NCI-H1417 treated with DMSO at 0.1 percent for 48 hours (cell line): ENCODE measurements around the gene OPN1MW3.
"Not testable (repeated sequence)": the region's sequence is repeated elsewhere in the genome, so short reads cannot be mapped to it uniquely, and the experiment has no call there.

Experiments used
- DNase-seq: peaks from one replicate; lab custom pipeline; 2025; lab: John Stamatoyannopoulos, UW

The OPN1MW3 gene

DNA sequence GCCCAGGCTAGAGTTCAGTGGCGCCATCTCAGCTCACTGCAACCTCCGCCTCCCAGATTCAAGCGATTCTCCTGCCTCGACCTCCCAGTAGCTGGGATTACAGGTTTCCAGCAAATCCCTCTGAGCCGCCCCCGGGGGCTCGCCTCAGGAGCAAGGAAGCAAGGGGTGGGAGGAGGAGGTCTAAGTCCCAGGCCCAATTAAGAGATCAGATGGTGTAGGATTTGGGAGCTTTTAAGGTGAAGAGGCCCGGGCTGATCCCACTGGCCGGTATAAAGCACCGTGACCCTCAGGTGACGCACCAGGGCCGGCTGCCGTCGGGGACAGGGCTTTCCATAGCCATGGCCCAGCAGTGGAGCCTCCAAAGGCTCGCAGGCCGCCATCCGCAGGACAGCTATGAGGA lies at the start of gene OPN1MW3:
OPN1MW3 (plus strand) TSS at position 301 of the 400 bp plus-strand sequence; CDS start at position 339, 38 bp downstream.
- not testable (repeated sequence) for DNase-seq

DNA sequence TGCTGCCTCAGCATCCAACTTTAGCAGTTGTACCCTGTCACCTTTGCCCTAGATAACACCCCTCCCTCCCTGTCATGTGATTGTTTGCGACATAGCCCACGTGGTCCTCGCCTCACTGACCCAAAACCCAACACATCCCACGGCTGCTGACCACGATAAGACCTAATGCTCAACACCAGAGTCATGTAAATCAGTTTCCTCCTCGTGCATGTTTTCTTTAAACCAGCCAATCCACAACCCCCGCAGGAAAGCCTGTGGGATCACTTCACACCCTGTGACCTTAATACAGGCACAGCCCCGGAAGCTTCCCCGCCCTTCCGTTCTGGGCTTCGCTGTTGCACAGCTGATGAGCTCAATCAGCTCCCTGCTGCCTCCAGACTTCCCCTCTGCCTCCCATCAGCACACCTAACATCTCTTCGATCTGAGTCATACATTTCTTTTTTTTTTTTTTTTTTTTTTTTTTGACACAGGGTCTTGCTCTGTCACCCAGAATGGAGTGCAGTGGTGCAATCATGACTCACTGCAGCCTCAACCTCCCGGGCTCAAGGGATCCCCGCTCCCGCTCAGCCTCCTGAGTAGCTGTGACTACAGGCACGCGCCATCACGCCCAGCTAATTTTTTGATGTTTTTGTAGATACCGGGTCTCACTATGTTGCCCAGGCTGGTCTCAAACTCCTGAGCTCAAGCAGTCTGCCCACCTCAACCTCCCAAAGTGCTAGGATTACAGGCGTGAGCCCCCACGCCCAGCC lies 47.5 kb upstream of the OPN1MW3 start:
- DNase-seq: not testable (repeated sequence)

DNA sequence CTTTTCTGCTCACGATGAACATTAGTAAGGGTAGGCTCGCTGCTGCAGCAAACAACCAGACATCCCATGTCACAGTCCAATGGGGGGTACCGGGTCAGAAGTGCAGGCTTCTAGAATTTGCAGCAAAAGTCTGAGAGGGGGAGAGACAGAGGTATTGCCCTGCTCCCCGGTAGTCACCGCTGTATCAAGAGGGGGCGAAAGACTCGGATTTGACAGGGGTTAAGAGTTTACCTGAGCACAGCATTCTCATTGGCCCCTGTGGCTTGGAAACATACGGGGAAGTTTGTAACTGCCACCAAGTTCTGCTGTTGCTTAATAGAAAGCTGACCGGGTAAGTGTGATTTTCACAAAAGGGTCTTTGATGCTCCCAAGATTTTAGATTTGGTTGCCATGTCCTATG lies 46.3 kb upstream of the OPN1MW3 start:
- not testable (repeated sequence) for DNase-seq

DNA sequence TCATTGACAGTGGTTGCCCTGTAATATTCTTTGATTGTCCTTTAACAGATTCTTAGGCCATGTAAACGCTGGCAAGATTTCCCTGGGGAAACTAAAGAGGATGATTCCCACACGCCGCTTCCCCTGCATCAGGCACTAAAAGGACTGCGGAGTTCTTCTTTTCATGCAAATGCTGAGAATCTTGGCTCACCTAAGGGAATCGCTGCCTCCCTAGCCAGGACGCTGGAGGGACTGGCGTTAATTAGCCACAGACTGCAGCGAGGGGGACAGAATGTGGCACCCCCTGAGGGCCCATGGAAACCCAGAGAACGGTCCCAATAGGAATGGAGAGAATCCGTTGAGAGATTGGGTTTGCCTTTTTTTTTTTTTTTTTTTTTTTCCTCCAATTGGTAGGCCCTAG lies 45.9 kb upstream of the OPN1MW3 start:
- DNase-seq: not testable (repeated sequence)

DNA sequence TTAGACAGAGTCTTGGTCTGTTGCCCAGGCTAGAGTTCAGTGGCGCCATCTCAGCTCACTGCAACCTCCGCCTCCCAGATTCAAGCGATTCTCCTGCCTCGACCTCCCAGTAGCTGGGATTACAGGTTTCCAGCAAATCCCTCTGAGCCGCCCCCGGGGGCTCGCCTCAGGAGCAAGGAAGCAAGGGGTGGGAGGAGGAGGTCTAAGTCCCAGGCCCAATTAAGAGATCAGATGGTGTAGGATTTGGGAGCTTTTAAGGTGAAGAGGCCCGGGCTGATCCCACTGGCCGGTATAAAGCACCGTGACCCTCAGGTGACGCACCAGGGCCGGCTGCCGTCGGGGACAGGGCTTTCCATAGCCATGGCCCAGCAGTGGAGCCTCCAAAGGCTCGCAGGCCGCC lies 37.9 kb upstream of the OPN1MW3 start, which contains the start of gene OPN1MW2:
OPN1MW2 (plus strand) TSS at position 301 of the 400 bp plus-strand sequence; CDS start at position 361, 60 bp downstream.
- DNase-seq: not testable (repeated sequence)

DNA sequence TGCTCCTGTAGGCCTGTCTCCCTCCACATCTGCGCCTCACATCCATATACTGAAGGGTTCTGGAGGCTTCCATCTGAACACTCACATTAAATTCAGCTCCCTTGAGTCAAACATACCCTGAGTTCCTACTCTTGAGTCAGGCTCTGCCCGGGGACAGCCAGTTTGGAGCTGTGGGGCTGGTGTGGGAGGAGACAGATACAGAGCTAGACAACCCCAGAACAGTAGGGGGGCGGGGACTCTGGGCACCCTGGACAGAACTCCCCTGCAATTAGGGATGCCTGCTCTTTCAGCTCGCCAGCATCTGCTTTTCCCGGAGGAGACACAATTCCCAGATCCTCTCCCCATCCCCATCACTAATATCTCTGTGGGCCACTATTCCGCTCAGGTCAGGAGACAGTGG lies 32.1 kb upstream of the OPN1MW3 start:
- not testable (repeated sequence) for DNase-seq

DNA sequence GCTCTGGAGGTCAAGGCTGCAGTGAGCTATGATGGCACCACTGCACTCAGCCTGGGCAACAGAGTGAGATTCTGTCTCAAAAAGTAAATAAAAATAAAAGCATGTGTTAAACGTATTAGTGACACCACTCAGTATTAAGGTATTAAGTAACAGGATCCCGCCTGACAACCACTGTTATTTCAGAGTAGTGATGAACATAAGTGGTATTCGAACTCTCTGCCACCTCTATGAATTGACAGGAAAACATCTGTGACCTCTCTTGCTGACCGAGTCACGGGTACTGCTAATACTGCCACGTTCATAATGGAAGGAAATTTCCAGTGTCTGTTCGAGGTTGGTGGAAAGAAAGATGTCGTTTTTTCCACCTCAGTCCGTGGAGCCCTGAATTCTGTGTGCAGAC lies 30.7 kb upstream of the OPN1MW3 start:
- DNase-seq: not testable (repeated sequence)

DNA sequence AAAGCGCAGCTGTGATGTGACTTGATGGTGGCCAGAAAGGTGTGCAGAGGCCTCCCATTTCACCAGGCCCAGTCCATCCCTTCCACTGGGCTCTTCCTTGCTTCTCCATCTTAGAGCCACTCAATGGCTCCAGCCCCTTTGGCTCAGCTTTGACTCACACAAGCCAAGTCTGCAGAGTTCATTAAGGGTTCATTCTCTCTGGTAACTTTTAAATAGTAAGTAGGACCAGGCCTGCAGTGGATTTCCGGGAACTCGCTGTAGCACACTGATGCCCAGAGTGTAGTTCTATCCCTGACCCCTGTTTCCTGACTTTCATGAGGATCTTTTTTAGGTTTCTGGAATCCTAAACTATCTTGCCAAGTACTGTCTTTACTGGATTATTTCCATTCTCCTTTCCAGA lies 25.9 kb upstream of the OPN1MW3 start:
- DNase-seq: not testable (repeated sequence)

DNA sequence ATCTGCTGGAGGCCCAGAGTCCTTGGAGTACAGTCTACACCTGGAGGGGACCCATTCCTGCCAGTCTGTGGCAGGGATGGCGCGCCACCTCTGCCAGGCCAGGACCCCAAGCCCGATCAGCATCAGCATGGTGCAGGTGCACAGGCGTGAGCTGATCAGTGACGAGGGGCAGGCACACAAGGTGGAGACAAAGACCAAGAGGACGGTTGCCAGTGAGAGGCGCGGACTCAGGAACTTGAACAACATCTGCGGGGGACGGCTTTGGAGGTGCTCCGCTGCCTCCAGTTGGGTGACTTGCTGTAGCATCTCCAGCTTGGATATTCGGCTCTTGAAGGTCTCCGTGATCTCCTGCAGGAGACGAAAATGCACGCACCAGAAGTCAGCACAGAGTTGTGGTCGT lies 23.8 kb upstream of the OPN1MW3 start:
- not testable (repeated sequence) for DNase-seq

DNA sequence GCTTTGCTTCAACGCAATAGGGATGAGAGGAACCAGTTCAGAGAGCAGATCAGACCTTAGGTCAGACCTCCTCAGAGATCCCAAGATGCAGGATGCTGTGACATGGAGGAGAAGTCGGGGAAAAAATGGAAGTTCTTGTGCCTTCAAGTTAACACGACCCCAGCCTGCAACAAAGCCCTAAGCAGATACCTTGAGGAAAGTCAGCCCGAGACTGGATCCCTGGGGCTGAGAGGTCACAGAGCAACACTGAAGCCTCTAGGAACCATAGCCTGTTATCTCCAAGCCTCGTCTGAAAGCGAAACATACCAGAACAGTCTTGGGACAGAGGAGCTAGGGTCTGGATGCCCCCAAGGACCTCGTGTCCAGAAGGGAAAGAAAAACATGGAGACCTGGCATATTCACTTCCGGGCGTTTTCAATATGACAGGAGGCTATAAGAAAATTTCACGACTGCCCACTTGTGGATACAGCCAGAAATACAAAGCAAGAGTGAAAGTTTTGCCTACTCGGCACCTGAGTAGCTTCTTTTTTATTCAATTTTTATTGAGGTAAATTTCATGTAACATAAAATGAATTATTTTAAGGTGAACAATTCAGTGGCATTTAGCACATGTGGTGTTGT lies 18.3 kb upstream of the OPN1MW3 start:
- not testable (repeated sequence) for DNase-seq

DNA sequence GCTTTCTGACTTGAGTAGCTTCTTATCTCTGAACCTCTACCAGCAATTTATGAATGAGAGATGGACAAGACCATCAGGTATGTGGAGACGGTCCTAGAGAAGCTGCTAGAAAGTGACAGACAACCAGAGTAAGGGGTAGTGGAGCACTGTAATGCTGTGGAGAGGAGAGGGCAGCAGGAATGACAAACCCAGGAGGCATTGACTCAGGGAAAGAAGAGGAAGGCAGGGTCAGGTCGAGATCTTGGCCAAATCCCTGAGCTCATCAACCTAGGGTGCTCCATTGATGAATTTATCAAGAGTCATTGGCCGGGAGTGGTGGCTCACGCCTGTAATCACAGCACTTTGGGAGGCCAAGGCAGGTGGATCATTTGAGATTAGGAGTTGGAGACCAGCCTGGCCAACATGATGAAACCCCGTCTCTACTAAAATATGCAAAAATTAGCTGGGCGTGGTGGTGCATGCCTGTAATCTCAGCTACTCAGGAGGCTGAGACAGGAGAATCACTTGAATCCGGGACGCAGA lies 17.3 kb upstream of the OPN1MW3 start:
- not testable (repeated sequence) for DNase-seq

DNA sequence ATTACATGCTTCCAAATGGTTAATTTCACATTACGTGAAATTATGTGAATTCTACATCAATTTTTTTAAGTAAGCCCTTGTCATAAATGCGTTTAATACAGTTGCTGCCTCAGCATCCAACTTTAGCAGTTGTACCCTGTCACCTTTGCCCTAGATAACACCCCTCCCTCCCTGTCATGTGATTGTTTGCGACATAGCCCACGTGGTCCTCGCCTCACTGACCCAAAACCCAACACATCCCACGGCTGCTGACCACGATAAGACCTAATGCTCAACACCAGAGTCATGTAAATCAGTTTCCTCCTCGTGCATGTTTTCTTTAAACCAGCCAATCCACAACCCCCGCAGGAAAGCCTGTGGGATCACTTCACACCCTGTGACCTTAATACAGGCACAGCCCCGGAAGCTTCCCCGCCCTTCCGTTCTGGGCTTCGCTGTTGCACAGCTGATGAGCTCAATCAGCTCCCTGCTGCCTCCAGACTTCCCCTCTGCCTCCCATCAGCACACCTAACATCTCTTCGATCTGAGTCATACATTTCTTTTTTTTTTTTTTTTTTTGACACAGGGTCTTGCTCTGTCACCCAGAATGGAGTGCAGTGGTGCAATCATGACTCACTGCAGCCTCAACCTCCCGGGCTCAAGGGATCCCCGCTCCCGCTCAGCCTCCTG lies 9.9 kb upstream of the OPN1MW3 start:
- not testable (repeated sequence) for DNase-seq

DNA sequence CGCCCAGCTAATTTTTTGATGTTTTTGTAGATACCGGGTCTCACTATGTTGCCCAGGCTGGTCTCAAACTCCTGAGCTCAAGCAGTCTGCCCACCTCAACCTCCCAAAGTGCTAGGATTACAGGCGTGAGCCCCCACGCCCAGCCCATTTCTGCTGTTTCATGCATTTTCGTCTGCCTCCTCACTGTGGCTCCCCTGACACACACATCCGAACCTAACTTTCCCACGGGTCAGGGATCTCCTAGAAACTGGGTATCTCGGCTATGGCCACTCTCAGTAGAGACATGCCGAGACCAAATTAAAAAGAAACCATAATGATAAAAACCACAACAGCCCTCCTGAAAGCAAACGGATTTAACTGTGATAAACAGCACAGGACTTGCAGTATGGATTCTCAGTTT lies 9.3 kb upstream of the OPN1MW3 start:
- DNase-seq: not testable (repeated sequence)

DNA sequence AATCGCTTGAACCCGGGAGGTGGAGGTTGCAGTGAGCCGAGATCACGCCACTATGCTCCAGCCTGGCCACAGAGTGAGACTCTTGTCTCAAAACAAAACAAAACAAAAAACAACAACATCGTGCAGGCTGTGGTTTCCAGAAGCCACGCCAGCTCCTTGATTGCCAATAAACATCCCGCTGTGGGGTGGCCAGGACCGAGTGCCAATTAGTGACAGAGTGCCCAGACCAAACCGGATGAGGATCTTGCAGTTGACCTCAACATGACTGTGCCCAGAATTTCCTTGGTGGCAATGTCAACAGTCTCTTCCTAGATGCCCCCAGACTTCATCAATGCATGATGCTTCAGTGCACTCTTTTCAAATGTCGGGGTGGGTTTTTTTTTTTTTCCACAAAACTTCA lies 1.3 kb downstream of the OPN1MW3 start:
- not testable (repeated sequence) for DNase-seq

DNA sequence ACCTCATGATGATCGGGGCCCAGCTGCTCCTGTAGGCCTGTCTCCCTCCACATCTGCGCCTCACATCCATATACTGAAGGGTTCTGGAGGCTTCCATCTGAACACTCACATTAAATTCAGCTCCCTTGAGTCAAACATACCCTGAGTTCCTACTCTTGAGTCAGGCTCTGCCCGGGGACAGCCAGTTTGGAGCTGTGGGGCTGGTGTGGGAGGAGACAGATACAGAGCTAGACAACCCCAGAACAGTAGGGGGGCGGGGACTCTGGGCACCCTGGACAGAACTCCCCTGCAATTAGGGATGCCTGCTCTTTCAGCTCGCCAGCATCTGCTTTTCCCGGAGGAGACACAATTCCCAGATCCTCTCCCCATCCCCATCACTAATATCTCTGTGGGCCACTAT lies 5.7 kb downstream of the OPN1MW3 start:
- DNase-seq: not testable (repeated sequence)

DNA sequence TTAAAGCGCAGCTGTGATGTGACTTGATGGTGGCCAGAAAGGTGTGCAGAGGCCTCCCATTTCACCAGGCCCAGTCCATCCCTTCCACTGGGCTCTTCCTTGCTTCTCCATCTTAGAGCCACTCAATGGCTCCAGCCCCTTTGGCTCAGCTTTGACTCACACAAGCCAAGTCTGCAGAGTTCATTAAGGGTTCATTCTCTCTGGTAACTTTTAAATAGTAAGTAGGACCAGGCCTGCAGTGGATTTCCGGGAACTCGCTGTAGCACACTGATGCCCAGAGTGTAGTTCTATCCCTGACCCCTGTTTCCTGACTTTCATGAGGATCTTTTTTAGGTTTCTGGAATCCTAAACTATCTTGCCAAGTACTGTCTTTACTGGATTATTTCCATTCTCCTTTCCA lies 11.9 kb downstream of the OPN1MW3 start:
- DNase-seq: not testable (repeated sequence)

DNA sequence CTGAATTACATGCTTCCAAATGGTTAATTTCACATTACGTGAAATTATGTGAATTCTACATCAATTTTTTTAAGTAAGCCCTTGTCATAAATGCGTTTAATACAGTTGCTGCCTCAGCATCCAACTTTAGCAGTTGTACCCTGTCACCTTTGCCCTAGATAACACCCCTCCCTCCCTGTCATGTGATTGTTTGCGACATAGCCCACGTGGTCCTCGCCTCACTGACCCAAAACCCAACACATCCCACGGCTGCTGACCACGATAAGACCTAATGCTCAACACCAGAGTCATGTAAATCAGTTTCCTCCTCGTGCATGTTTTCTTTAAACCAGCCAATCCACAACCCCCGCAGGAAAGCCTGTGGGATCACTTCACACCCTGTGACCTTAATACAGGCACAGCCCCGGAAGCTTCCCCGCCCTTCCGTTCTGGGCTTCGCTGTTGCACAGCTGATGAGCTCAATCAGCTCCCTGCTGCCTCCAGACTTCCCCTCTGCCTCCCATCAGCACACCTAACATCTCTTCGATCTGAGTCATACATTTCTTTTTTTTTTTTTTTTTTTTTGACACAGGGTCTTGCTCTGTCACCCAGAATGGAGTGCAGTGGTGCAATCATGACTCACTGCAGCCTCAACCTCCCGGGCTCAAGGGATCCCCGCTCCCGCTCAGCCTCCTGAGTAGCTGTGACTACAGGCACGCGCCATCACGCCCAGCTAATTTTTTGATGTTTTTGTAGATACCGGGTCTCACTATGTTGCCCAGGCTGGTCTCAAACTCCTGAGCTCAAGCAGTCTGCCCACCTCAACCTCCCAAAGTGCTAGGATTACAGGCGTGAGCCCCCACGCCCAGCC lies 27.3 kb downstream of the OPN1MW3 start:
- DNase-seq: not testable (repeated sequence)

DNA sequence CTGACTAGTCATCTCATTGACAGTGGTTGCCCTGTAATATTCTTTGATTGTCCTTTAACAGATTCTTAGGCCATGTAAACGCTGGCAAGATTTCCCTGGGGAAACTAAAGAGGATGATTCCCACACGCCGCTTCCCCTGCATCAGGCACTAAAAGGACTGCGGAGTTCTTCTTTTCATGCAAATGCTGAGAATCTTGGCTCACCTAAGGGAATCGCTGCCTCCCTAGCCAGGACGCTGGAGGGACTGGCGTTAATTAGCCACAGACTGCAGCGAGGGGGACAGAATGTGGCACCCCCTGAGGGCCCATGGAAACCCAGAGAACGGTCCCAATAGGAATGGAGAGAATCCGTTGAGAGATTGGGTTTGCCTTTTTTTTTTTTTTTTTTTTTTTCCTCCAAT lies 29.0 kb downstream of the OPN1MW3 start:
- DNase-seq: not testable (repeated sequence)

DNA sequence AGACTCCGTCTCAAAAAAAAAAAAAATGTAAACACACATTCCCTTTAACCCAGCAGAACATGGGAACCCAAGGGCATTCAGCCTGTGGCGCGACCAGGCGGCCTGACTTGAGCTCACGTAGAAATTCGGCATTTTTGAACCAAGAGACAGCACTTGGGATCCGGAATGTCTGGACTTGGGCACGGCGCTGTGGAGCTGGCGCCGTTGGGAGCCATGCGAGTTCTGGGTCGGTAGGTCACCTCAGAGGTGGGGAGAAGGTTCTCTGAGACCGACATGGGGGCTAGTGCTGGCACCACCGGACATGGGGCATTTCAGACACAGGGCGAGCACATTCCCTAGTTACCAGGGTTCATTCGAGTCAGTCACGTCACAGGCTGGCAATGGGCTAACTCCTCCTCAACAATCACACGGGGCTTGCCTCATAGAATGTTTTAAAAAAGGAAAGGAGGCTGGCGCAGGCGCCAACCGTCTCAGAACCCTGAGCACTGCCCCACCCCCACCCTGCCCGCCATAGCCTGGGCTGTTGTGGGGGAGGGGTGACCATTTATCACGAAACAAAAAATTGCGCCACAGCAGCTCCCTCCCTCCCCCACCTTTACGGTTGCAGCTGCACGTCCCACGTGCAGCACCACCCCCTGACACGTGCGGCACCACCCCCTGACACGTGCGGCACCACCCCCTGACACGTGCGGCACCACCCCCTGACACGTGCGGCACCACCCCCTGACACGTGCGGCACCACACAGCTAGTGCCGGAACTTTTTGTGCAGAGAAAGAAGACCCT lies 37.6 kb downstream of the OPN1MW3 start, which contains the start of gene TEX28:
TEX28 (minus strand) TSS at position 334 of the 784 bp plus-strand sequence. CDS start 3,007 bp downstream, outside the sequence.
- DNase-seq: no peak

DNA sequence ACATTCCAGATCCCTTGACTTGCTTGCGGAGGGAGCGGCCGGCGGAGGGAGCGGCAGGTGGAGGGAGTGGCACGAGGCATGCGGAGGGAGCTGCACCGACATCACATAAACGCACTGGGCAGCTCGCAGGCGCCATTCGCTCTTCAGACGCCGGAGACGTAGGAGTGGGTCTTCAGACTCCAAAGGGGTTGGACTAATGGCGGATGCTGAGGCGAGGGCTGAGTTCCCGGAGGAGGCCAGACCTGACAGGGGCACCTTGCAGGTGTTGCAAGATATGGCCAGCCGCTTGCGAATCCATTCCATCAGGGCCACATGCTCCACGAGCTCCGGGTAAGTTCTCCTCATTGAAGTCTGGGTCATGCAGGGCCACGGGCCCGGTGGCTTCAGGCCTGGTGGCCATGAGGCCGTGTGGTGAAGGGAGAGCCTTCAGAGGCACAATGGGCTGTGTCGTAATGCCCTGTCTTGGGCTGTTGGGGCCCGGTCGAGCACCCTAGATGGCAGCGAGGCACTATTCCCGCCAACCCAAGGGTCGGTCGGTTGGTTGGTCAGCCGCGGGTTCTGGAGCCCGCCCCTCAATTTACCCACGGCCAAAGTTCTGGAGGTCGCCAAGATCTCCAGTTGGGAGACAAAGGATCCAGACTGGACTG lies 38.4 kb downstream of the OPN1MW3 start, which contains the start of gene TKTL1:
TKTL1 (plus strand) TSS at position 132 of the 647 bp plus-strand sequence; CDS start at position 197, 65 bp downstream.
- no peak for DNase-seq
